ENCODE measurements around the gene CD63.
"Not testable (repeated sequence)": the region's sequence is repeated elsewhere in the genome, so short reads cannot be mapped to it uniquely, and the experiment has no call there.

CD63 gene, protein sequence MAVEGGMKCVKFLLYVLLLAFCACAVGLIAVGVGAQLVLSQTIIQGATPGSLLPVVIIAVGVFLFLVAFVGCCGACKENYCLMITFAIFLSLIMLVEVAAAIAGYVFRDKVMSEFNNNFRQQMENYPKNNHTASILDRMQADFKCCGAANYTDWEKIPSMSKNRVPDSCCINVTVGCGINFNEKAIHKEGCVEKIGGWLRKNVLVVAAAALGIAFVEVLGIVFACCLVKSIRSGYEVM
- 727 to 2,356 (median 1,427) reads per million in 18 experiments for total RNA-seq

DNA sequence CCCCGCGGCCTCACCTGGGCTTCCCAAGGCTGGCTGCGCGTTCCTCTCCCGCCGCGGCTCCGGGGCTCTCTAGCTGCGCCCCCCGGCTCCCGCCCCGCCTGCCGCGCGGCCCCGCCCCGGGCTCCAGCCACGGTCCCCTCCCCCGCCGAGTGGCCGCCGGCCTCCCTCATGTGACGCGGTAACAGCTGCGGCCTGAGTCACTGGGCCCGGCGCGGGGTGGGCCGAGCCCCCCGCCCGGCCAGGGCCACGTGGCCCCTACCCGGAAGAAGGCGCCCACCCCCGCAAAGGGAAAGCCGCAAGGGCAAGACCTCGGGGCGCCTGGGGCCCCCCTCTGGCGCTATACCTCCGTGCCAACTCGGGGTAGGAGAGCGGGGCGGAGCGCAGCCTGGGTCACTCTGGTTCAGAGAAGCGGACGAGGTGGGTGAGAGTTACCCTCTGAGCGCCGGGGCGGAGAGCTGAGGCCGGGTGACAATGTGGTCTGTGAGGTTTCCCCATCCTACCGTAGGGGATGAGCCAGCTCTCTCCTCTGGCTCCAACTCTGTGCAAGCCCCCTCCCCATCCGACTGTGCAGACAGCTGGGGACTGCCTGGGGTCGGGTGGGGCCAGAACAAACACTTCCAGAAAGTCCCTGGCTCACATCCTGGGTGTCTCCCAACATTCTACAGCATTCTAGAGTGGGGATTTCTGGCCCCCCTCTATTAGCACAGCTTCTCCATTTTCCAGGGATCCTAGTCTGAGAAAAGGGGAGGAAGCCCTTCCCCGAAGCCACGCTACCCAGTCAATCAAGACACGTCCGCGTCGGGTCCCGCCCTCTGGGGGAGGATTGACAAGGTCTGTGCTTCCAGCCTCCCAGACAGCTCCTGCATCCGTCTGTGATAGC lies at the start of gene CD63:
Gene CD63, minus strand, starts transcription at position 71 of the 880 bp plus-strand sequence. CDS start 668 bp downstream, outside the sequence.
- DNase-seq, result peak; percentile 96 to 99

- peak; percentile 41 to 49 for DNase-seq
These were observed 49.0 kb upstream of the CD63 start for GRCh38 chr12:55777856-55778255.

GRCh38 chr12:55771736-55772135 lies 42.9 kb upstream of the CD63 start:
- DNase-seq, result no peak

- no peak for DNase-seq
These were observed 38.3 kb upstream of the CD63 start for GRCh38 chr12:55767156-55767555.

DNA sequence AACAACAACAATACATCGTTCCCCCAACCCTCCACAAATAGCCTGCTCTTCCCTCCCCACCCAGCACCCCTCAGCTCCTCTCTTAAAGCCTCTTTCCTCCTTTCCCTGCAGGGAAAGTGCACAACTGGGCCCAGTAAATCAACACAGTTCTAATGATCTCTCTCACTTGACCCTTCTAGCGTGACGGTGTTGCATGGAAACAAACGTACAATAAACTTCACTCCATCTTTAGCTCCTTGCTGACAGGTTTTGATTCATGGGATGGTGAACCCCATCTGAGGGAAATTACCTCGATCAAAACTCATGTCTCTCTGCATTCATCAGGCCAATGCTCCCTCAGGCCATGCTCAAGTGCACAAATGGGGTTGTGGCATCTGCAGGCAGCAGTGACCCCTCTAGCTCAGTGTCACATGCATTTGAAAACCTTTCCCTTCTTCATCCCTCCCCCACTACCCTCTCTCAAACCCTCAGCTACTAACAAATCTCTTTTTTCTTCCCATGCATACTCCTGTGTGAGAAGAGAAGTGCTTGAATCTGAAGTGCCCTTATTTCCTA lies 37.0 kb upstream of the CD63 start:
- DNase-seq, result no peak

GRCh38 chr12:55762646-55763045 lies 33.8 kb upstream of the CD63 start:
- no peak for DNase-seq

GRCh38 chr12:55760663-55761062 lies 31.9 kb upstream of the CD63 start:
- no peak for DNase-seq

GRCh38 chr12:55758575-55758974 lies 29.8 kb upstream of the CD63 start:
- not testable (repeated sequence) for DNase-seq

- DNase-seq, result no peak
These were observed 28.9 kb upstream of the CD63 start for GRCh38 chr12:55757701-55758100.

DNA sequence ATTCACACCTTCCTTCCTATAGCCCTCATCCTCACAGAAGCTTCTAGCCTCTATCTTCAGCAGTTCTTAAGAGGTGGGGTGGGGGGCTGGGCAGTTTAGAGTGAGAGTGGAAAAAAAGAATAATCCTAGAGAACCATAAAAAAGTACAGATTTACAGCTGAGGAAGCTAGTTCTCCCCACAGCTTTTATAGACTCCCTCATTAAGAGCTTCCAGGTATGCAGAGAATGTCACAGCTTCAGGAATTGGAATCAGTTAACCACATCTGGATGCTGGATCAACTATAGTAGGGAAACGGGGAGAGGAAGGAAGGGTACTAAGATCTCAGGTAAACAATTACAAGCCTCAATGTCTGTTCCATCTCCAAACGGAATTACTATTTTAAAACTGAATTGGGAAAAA lies 26.4 kb upstream of the CD63 start:
- no peak for DNase-seq

DNA sequence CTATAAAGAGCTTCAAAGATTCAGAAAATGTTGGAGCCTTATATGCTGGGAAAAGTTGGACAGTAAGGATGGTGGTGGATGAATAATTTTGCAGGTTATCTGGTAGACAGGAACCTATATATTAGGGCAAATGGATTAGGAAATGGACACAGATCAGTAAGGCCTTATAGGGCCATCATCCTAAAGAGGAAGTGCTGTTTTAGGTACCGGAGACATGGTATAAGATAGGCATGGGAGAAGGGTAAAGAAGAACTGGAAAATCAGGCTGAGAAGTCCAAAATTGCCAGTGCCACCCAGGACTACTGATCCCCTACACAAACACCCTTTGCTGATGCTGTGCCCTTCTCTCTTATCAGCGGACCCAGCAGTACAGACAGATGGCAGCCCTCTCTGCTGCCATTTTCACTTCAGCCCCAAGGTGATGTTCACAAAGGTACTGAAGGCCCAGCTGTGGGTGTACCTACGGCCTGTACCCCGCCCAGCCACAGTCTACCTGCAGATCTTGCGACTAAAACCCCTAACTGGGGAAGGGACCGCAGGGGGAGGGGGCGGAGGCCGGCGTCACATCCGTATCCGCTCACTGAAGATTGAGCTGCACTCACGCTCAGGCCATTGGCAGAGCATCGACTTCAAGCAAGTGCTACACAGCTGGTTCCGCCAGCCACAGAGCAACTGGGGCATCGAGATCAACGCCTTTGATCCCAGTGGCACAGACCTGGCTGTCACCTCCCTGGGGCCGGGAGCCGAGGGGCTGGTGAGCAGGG lies 19.6 kb upstream of the CD63 start:
- no peak for DNase-seq

GRCh38 chr12:55746913-55747231 lies 18.1 kb upstream of the CD63 start:
- DNase-seq, result no peak

DNA sequence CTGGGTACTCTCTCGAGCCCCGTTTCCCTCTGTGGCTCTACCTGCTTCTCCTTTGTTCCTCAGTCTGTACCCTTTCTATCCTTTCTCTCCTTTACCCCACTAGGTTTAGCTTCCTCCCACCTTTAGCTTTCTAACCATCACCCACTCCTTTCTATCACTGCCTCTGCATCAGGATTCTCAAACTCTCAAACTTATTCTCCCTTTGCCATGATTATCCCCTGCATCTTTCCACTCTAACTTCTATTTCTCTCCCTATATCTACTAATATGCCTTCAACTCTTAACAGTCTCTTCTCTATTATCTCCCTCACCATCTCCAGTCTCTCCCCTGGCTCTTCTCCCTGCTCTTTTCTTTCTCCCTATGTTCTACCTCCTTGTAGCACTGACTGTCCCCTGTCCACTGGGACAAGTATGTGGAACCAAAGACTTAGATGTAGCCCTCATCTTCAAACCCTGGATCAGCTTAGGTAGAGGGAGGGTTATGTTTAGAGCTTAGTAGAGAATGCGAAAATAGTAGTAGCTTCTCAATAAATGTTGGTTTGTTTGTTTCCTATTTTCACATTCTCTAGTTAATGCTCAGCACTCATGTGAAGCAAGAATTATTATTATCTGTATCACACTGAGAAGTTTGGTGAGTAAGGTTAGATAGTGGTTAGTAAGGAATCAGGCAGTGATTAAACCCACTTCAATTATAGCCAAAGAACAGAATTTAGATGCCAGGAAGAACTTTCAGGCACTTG lies 17.5 kb upstream of the CD63 start:
- no peak for DNase-seq

DNA sequence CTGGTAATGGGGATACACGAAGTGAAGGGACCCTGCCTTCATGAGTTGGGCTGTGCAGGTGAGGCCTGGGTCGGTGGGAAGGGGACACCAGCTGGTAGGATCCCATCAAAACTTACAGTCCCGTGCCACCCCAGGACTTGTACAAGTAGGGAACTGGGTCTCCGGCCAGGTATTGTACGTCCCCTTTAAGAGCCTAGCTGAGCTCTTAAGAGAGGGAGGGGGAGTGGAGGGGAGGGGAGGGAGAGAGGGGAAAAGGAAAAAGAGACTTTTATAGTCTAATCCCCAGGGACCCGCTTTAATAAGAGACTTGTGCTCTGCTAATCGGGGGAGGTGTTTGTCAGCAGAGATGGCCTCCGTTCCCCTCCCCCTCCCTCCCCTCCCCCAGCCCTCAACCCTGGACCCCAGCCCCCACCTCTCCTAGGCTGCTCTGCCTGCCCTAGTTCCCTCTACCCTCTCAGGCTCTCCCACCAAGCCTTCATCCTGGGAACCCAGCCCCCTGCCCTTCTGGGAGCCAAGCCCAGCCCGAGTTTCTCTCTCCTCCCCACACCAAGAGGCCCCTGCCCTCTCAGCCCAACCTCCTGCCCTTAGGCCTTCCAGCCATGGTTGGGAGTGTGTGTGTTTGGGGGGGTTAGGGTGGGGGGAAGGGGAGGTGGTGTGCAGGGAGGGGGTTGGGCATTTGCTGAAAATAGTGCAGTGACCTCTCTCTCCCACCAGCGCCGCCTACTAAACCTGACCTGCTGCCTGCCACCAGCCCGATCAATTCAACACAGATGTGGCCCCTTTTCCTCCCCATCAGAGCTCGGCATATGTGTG lies 16.8 kb upstream of the CD63 start:
- no peak for DNase-seq

DNA sequence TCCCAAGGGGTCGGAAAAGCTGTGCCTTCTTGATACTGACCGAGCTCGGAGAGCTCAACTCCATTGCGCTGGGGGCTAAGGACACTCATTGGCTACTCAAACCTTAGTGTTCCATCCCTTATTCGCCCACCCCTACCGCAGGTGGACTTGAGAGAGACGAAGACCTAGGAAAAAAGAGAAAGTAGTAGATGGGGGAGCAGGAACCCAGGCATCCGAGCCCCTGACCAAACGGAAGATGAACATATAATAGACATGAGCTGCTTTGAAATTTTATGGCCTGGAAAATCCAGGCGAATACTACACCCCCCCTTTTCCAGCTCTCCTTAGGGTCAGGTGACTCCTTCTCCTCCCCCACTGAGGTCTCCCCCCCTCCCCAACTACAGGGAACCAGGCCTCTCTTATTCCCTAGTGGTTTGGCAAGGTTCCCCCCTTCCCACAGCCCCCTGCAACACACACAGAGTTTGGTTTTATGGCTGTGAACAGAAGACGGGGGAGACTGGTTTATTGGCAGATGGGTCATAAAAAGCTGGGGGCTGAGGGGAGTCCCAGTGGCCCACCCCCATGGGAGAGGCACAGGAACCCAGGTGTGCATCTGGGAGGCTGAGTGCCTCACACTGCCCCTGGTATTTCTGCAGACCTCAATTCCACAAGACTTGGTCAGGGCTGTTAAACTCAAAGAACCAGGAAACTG lies 15.7 kb upstream of the CD63 start:
- DNase-seq, result no peak

GRCh38 chr12:55743406-55744339 lies 14.9 kb upstream of the CD63 start:
- peak; percentile 51 to 67 for DNase-seq

GRCh38 chr12:55742719-55743405 lies 14.1 kb upstream of the CD63 start, which contains the start of gene GDF11:
Gene GDF11, plus strand, starts transcription at chr12:55743122. Its CDS starts 195 bp downstream, at chr12:55743317.
- DNase-seq, result no peak

DNA sequence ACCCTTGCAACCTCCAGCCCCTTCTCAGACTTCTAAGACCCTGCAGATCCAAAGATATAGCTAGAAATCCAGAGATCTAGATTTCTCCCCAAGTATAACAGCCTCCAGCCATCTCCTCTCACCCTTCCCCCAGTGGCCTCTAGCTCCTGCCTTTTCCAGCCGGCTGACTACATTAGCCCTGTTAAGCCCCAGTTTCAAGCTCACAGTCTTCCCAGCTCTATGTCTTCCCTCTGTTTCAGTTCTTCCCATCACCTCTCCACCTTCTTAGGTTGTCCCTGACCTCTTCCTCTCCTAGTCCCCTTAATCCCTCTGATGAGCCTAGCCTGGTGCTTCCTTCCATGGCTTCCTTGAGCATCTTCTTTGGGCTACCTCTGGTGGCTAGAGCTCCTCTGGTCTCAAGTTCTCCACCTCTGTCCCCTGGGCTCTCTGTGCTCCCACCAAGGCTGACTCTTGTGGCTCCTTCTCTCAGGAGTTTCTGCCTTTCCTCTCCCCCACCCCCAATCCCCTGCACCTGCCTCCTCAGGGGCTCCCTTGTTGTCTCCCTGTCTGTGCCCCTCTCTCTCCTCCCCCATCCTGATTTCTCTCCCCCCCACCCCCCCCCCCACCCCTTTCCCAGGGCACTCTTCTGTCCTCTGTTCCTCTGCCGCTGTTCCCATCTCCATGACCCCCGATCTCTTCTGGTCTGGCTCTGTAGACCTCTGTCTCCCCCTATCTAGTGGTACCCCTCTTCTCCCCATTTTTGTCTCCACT lies 13.3 kb upstream of the CD63 start:
- DNase-seq, result no peak

All from inflammatory macrophage (primary cell).